HG03103 (cell line): ENCODE data around the gene IL20RA.
"Not testable (repeated sequence)": the region's sequence is repeated elsewhere in the genome, so short reads cannot be mapped to it uniquely, and the experiment has no call there.

Experiments used
- ATAC-seq: cut with Tn5 transposase; IDR thresholded peaks from one replicate; pipeline ENCODE4 v1.9.1; 2021; ENCODE audit warnings: low read depth; ENCODE audit not compliant: unreplicated experiment

Gene IL20RA

GRCh38 chr6:137044366-137045221 lies at the start of gene IL20RA:
Gene IL20RA (minus strand): TSS chr6:137044965. CDS start chr6:137044728, 237 bp downstream.
- ATAC-seq, result no peak

GRCh38 chr6:137093183-137094069 lies 48.7 kb upstream of the IL20RA start:
- no peak for ATAC-seq

- no peak for ATAC-seq
Observed at GRCh38 chr6:137092018-137092417, 47.3 kb upstream of the IL20RA start.

GRCh38 chr6:137089305-137089704 lies 44.5 kb upstream of the IL20RA start:
- no peak for ATAC-seq

GRCh38 chr6:137087902-137088301 lies 43.1 kb upstream of the IL20RA start:
- ATAC-seq, result no peak

- no peak for ATAC-seq
Observed at GRCh38 chr6:137086031-137086430, 41.3 kb upstream of the IL20RA start.

- no peak for ATAC-seq
Observed at GRCh38 chr6:137084865-137085617, 40.3 kb upstream of the IL20RA start.

GRCh38 chr6:137084090-137084489 lies 39.3 kb upstream of the IL20RA start:
- no peak for ATAC-seq

- no peak for ATAC-seq
Observed at GRCh38 chr6:137081997-137082396, 37.2 kb upstream of the IL20RA start.

GRCh38 chr6:137080711-137081110 lies 35.9 kb upstream of the IL20RA start:
- ATAC-seq, result no peak

- ATAC-seq, result peak; percentile 100
Observed at GRCh38 chr6:137076277-137077068, 31.7 kb upstream of the IL20RA start.

- ATAC-seq, result not testable (repeated sequence)
Observed at GRCh38 chr6:137075790-137076189, 31.0 kb upstream of the IL20RA start.

- ATAC-seq, result no peak
Observed at GRCh38 chr6:137070303-137070702, 25.5 kb upstream of the IL20RA start.

- no peak for ATAC-seq
Observed at GRCh38 chr6:137067399-137067798, 22.6 kb upstream of the IL20RA start.

GRCh38 chr6:137058037-137058436 lies 13.3 kb upstream of the IL20RA start:
- ATAC-seq, result no peak

GRCh38 chr6:137056121-137056880 lies 11.5 kb upstream of the IL20RA start:
- ATAC-seq, result no peak

GRCh38 chr6:137051790-137052472 lies 7.2 kb upstream of the IL20RA start:
- no peak for ATAC-seq

GRCh38 chr6:137049095-137049494 lies 4.3 kb upstream of the IL20RA start:
- ATAC-seq, result no peak
